Stimulated activated CD4-positive, alpha-beta T cell treated with anti-CD3 and anti-CD28 coated beads, Interleukin-1b, Interleukin-23, amount 100 ng/mL, for 48 hours (primary cell): ENCODE results near the gene PDAP1.
"Not testable (repeated sequence)": the region's sequence is repeated elsewhere in the genome, so short reads cannot be mapped to it uniquely, and the experiment has no call there.

Experiments
- DNase-seq: peaks from one replicate; pipeline ENCODE4 v3.0.0-alpha.2; 2020

PDAP1 gene

DNA sequence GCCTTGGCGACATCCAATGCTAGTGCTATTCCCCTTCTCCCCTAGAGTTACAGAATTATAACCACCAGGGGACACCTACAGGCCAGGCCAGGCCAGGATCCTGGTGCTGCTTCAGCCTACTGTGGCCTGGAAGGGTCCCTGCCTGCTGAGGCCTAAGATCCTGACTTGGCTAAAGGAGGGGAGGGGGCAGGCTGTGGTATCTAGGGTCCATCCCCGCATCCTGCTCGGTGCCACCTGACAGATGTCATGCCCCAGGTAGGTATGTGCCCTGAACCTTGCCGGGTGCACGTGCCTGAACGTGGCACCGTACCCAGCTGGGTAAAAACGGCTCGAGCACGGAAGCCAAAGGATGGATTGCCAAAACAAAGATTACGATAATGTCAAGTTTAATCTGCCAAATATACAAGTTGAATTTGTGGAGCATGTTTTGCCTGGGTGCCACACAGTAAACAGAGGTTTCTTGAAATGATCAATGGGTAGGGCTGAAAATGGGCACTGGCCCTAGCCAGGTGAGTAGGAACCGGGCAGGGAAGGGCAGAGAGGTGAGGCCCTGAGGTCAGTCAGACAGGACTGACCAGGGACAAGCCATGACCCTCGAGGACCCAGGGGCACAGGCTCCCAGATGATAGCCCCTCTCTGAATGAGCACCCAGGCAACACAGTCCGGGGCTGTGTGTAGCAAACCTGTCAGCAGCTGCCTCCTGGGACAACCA, 12.6 kb downstream of the PDAP1 start:
- DNase-seq, result no peak

DNA sequence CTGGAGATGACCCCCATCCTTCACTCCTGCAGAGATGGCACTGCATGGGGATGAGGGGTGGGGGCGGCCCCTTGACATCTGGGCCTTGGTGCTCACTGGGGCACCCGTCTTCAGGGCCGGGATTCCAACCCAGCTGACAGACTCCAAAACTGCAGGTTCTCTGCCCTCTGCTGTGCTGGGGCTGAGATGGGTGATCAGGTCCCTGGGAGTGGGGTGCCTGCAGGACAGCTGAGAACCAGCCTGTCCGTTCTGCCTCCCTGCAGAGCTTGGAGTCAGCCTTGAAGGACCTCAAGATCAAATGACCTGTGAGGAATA, 14.3 kb downstream of the PDAP1 start:
- DNase-seq, result no peak

- no peak for DNase-seq
Observed at GRCh38 chr7:99393355-99394187, 14.8 kb downstream of the PDAP1 start.

- DNase-seq, result peak; percentile 81
Observed at GRCh38 chr7:99392659-99393354, 15.6 kb downstream of the PDAP1 start.

DNA sequence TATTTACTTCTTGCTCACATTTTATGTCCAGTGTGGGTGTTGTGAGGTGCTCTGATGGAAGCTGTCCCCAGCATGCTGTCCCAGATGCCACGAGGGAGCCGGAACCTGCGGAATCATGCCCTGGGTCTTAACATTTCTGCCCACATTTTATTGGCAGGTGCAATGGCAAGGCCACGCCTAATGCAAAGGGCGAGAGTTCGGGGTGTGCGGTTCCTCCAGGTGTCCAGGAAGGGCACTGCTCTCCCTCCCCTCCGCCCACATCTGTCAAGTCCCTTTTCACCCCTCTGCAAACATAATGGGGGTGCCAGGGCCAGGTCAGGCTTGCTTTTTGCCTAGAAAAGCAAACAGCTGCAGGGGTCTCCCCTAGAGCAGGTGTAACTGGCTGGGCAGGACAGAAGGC, 16.4 kb downstream of the PDAP1 start:
- DNase-seq, result no peak

GRCh38 chr7:99390941-99391602, 17.3 kb downstream of the PDAP1 start:
- DNase-seq, result no peak

DNA sequence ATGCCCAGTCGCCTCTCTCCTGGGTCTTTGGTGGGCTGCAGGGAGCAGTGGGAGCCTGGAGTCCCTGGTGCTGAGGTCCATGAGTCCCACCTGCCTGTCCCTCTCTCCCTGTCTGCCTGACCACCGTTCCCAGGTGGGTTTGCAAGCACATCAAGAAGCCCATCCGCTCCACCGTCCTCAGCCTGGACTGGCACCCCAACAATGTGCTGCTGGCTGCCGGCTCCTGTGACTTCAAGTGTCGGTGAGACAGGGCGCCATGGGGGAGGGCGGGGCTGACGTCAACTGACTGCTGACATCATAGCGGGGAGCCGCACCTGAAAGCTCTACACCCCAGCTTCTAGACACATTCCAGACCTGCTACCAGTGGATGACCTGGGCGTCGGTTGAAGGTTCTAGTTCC, 18.6 kb downstream of the PDAP1 start:
- no peak for DNase-seq

DNA sequence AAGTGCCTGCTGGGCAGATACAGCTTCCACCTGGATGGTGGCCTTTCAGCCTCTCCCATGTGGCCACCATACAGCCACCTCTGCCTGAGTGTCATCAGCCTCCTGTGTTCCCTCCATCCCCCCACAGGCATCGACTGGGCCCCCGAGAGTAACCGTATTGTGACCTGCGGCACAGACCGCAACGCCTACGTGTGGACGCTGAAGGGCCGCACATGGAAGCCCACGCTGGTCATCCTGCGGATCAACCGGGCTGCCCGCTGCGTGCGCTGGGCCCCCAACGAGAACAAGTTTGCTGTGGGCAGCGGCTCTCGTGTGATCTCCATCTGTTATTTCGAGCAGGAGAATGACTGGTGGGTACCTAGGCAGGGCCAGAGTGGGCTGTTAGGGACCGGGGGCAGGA, 20.5 kb downstream of the PDAP1 start:
- DNase-seq, result no peak

DNA sequence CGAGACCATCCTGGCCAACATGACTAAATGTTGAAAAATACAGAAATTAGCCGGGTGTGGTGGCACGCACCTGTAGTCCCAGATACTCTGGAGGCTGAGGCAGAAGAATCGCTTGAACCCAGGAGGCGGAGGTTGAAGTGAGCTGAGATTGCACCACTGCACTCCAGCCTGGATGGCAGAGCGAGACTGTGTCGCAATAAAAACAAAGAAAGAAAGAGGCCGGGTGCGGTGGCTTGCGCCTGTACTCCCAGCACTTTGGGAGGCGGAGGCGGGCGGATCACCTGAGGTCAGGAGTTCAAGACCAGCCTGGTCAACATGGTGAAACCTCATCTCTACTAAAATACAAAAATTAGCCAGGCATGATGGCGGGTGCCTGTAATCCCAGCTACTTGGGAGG, 21.2 kb downstream of the PDAP1 start:
- not testable (repeated sequence) for DNase-seq

- DNase-seq, result no peak
Observed at GRCh38 chr7:99386584-99387238, 21.7 kb downstream of the PDAP1 start.

DNA sequence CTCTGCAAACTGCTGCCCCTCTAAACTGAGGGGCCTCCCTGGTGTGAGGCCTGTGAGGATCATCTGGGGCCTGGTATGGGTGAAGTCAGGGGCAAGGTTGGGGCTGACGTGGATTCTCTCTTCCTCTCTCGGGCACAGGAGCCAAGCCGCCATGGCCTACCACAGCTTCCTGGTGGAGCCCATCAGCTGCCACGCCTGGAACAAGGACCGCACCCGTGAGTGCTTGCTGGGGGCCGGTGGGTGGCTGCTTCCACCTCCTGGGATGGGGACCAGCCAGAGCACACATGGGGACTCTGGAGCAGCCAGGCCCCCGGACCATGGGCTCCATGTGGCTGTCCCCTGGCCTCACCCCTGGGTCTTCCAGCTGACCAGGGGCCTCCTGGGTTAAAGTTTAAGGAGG, 22.8 kb downstream of the PDAP1 start:
- DNase-seq, result no peak

GRCh38 chr7:99384523-99384922, 23.9 kb downstream of the PDAP1 start:
- no peak for DNase-seq

GRCh38 chr7:99383791-99384370, 24.5 kb downstream of the PDAP1 start:
- no peak for DNase-seq

GRCh38 chr7:99383203-99383602, 25.2 kb downstream of the PDAP1 start:
- DNase-seq, result no peak

DNA sequence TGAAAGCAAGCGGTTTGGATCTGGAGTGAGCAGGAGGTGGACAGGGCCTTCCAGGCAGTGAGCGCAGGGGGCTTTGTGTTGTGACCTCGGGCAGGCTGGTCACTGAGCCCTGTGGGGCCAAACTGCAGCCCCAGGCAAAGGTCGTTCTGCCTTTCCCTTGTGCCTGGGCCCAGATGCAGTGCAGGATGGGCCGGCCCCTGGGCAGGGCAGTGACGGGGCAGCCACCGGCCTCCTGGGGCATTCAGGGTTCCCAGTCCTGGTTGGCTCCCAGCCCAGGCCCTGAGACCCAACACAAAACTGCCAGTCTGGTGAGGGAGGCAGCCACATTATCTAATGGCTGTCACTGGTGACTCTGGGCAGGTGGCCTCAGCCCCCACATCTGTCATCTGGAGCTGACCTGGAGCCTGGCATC, 26.7 kb downstream of the PDAP1 start:
- no peak for DNase-seq

DNA sequence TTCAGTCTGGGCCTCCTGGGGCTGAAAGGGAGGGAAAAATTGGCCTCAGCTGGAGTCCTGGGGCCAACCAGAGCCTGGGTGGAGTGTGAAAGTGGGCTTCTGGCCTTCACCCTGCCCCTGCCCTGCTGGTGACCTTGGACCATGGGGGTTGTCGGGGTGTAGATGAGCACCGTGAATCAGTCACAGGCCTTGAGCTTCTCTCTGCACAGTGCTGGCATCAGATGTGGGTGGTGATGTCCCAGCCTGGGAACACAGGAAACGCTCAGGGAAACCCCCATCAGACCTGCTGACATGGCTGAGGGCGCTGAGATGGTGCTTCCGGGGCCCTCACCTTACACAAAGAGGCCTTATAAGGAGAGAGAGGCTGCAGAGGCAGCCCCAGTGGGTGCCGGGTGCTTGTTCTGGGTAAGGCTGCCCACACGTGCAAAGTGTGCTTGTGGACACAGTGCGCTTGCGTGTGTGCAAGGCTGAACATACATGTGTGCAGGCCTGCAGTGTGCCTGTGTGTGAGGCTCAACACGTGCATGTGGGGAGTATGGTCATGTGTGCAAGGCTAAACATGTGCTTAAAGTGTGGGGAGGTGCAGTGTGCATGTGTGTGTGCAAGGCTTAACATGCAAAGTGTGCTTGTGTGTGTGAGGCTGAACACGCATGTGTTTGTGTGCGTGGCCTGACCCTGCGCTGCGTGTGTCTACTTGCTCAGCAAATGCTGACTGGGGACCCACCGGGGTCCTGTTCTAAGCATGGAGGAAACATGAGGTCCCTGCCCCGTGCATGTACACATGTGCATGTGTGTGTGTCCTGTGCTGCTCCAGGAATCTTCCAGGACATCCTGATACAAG, 27.4 kb downstream of the PDAP1 start:
- DNase-seq, result peak; percentile 95

GRCh38 chr7:99380032-99380822, 28.2 kb downstream of the PDAP1 start:
- DNase-seq, result peak; percentile 54

- not testable (repeated sequence) for DNase-seq
Observed at GRCh38 chr7:99379693-99380031, 28.7 kb downstream of the PDAP1 start.

GRCh38 chr7:99379043-99379577, 29.3 kb downstream of the PDAP1 start:
- peak; percentile 55 for DNase-seq

- DNase-seq, result peak; percentile 71
Observed at GRCh38 chr7:99375070-99375807, 33.2 kb downstream of the PDAP1 start.
